Frontal cortex (tissue), 4 donors: ENCODE results near the gene TMEM169. TPM values are rescaled to one million over a fixed set of nuclear protein-coding genes. Genes with fewer than 3 reads are reported as not detected.
A peak's percentile ranks its signal among the peaks of the same experiment; 100 is the strongest.
"Not testable (repeated sequence)": the region's sequence is repeated elsewhere in the genome, so short reads cannot be mapped to it uniquely, and the experiment has no call there.

Experiments used
- DNase-seq, 2 donors: peaks; one replicate each; pipeline ENCODE4 v3.0.0; 2012; ENCODE audit warnings: low spot score in 2 of 2
- FAIRE-seq: peaks from 2 replicates; lab custom pipeline; 2012; peaks lifted over from hg19 to GRCh38; lab: Jason Lieb, UNC
- total RNA-seq: library from RNA; depleted of rRNA; stranded (reverse); fragments of >200 nt; gene quantifications from one replicate; pipeline ENCODE4 v1.2.3, GENCODE V29; 2014
- donor health status: control.
- donor health status: control.
- donor health status: control.

The TMEM169 gene
- total RNA-seq, 1 donor from 2014 or later = 23.2 TPM

DNA sequence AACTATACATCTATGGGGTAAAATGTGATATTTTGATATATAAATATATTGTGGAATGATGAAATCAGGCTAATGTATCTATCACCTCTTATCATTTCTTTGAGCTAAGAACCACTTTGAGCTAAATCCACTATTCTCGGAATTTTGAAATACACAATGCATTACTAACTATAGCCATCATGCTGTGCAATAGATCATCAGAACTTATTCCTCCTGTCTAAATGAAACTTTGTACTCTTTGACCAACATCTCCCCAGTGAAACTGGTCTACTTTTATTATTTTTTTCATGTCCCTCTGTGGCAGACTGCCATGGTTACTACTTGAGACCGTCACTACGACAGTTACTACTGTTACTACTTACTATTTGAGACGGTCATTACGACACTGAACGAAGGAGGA lies 11.5 kb upstream of the TMEM169 start:
- FAIRE-seq (no peak), DNase-seq (no peak)

DNA sequence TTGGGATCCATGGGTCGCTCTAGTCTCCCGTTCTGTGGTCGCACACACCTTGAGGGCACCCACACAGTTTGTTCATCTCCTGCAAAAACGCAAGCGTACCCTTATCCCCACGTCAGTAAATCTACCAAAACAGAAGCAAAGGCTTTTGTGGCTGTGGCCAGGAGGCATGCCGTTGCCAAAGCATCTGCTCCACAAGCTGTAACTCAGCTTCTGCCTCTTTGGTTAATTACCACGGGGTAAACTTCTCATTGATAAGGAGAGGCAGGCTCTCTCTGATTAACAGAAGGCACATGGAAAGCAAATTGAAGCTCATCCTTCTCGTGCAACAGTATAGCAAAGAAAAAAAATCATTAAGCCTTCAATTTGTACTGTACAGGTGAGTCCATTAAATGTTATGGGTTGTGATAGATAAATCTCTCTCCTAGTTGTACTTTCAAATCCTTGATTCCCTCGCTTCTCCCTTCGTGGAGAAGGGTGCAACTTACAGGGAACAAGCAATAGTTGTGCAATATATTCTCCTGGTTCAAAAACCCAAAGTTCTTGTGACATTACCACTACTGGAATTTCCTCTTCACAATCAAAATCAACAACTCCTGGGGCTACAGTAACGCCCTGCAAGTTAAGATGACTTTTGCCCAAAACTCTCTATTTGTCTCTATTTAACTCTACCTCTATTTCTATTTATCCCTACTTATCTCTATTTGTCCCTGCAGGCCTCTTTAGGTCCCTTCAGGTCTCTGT lies 10.4 kb upstream of the TMEM169 start:
- FAIRE-seq (no peak), DNase-seq (no peak)

DNA sequence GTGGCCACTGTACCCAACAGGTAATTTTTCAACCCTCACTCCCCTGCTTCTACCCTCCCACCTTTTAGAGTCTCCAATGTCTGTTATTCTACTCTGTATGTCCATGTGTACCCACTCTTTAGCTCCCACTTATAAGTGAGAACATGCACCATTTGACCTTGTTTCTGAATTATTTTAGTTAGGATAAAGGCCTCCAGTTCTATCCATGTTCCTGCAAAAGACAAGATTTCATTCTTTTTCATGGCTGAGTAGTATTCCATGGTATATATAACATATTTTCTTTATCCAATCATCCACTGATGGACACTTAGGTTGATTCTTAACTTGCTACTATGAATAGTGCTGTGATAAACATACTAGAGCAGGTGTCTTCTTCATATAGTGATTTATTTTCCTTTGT lies 9.2 kb upstream of the TMEM169 start:
- FAIRE-seq (no peak), DNase-seq (no peak)

GRCh38 chr2:216073773-216074172 lies 7.9 kb upstream of the TMEM169 start:
- FAIRE-seq = no peak
- DNase-seq = no peak

GRCh38 chr2:216074380-216074779 lies 7.3 kb upstream of the TMEM169 start:
- no peak for FAIRE-seq
- DNase-seq = no peak

- FAIRE-seq (no peak), DNase-seq (no peak)
Measured at GRCh38 chr2:216074794-216075193, 6.9 kb upstream of the TMEM169 start.

GRCh38 chr2:216075510-216076485 lies 5.9 kb upstream of the TMEM169 start:
- FAIRE-seq (no peak), DNase-seq (no peak)

DNA sequence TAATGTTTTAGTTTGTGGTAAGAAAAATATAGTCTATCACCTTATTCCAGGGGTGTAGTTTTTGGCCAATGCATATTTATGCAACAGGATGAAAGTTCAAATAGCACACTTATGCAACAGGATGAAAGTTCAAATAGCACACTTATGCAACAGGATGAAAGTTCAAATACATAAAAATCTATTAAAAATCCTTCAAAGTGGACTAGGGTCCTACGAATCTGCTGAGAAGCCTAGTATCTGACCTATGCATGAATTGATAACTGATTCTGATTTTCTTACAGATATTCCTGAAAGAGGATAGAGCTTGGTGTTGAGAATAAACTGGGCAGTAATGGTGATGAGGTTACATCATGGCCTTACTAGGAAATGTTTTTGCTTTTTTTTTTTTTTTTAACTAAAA lies 2.9 kb upstream of the TMEM169 start:
- DNase-seq (no peak), FAIRE-seq (no peak)

- not testable (repeated sequence) for FAIRE-seq, DNase-seq
Measured at GRCh38 chr2:216080048-216080447, 1.7 kb upstream of the TMEM169 start.

GRCh38 chr2:216081012-216081411 lies 707 bp upstream of the TMEM169 start:
- FAIRE-seq (no peak), DNase-seq (no peak)

DNA sequence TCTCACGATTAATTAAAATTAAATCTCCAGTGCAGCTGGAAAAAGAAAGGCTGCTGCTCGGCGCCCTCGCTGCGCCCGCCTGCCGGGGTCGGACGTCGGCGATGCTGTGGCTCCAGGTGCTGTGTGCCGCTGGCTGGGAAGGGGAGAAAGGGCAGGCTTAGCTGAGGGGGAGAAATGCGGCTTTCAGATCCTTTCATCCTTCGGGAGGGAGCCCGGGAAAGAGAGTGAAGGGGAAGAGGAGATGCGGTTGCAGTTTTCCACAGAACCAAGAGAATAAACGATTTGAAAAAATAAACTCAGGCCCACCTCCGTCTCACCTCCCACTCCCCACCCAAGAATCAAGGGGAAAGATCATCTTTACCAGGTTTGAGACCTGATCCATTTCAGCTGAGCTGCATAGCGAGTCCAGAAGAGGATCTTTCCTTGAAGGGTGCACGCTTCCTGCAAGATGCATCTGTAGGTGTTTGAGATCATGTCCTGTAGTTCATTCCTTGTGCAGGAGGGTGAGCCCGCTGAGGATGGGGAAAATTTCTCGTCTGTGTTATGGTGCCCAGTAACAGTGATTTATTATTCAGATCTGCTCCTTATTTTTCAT lies 495 bp downstream of the TMEM169 start:
- FAIRE-seq = no peak
- DNase-seq = peak; percentile 22 to 31

DNA sequence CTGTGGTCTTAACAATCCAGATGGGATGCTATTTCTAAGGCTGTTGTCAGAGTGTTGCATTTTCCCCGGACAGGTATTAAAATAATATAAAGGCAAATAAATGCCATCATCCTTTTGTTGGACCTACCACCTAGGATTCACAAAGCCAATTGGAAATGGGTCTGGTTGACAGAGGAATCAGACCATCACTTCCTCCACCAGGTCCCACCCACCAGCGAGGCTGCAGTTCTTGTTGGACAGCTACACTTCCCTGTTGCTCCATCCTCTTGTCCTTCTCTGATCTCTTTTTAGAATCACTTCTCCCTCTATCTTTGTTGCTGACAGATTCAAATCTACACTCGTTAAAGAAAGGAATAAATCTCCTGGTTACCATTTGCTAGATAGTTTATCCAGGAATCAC lies 1.1 kb downstream of the TMEM169 start:
- DNase-seq (peak; percentile 27), FAIRE-seq (no peak)

GRCh38 chr2:216083464-216084281 lies 2.0 kb downstream of the TMEM169 start:
- DNase-seq = peak in 1 of 2 donors; percentile 18
- FAIRE-seq = no peak

DNA sequence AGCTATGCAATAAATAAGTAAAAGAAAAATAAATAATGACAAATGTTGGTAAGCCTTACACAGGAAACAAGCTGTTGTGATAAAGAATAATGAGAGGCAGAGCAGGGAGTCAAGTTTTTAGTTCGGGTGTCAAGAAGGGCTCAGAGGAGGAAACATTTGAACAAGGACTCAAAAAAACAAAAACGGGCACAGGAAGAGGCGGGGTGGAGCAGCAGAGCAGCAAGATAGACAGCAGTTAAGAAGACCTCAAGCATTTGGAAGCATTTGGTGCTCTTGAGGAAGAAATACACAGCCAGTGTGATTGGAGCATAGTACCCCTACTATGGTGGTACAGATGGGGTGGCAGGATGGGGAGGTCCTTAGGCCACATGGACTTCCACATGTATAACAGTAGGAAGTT lies 2.8 kb downstream of the TMEM169 start:
- DNase-seq (no peak), FAIRE-seq (no peak)

DNA sequence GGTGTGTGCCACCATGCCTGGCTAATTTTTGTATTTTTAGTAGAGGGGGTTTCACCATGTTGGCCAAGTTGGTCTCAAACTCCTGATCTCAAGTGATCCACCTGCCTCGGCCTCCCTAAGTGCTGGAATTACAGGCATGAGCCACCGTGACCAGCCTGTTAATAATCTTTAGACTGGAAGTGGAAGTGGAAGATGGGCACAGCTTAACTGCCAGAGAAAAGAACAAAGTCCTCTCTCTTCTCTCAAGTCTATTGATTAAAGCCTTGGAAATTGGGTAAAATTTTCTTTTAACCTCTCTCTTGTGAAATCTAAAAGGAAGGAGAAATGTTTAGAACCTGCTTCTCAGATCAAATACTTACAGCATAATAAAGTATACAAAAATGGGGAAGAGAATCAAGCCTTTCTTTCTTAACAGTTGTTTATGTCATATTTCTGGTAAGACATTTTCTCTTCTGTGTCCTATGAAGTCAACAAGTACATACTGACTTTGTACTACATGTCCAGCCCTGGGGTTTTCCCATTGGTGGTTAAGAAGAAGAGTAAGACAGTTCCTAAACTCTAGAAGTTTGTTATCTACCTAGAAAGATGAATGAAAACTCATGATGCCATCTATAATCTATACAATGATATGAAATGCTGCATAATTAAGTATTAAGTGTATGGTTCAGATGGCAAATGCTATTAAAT lies 4.6 kb downstream of the TMEM169 start:
- no peak for FAIRE-seq
- no peak for DNase-seq

- FAIRE-seq (no peak), DNase-seq (no peak)
Measured at GRCh38 chr2:216090369-216090786, 8.7 kb downstream of the TMEM169 start.

GRCh38 chr2:216092646-216093045 lies 10.9 kb downstream of the TMEM169 start:
- FAIRE-seq (no peak), DNase-seq (no peak)

GRCh38 chr2:216094701-216095100 lies 13.0 kb downstream of the TMEM169 start:
- FAIRE-seq = no peak
- no peak for DNase-seq
